G401 (cell line): Measurements from ENCODE around the gene GATA3. TPM values are rescaled to one million over a fixed set of nuclear protein-coding genes. Genes with fewer than 3 reads are reported as not detected.

Experiments used
- DNase-seq: peaks from one replicate; pipeline ENCODE4 v3.0.0-alpha.2; 2015; ENCODE audit warnings: low spot score
- in situ Hi-C: cut with HindIII; loops from 2 replicates; pipeline ENCODE4 v1.10.0; 2016; ENCODE audit warnings: low sequenced_read_pairs, mixed read lengths
- total RNA-seq: library from RNA; depleted of rRNA; stranded (reverse); fragments of >200 nt; shearing (Covaris generic); gene quantifications from 2 replicates; pipeline ENCODE4 v1.2.3, GENCODE V29; 2014

Gene GATA3
- total RNA-seq, 1 experiment from 2014 or later = not detected

DNA sequence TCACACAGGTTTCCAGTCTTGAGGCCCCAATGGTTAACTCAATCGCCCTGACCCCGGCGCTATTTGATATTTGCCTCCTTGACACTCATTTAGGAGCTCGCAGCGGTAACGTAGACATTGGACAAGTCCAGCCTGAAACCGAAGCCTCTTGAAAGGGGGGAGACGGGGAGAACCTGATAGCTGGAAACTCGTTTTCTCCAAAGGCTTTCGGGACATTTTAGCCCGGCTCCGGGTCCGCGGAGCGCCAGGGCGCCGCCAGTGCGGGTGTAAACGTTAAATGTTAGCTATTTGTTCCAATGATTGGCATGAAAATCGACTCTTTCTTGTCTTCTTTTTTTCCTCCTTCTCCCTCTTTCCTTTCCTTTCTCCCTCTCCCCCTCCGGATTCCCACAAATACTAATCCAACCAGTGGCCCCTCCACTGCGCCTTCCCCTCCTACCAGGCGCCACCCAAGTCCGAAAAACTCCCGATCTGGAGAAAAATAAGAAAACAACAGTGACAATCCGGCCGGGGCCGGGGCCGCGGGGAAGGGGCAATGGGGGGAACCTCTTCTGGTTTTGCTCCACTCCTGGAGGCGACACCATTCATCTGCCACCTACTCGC is 17.2 kb upstream of the GATA3 start:
- DNase-seq = no peak
- in situ Hi-C loops = no loop called here

DNA sequence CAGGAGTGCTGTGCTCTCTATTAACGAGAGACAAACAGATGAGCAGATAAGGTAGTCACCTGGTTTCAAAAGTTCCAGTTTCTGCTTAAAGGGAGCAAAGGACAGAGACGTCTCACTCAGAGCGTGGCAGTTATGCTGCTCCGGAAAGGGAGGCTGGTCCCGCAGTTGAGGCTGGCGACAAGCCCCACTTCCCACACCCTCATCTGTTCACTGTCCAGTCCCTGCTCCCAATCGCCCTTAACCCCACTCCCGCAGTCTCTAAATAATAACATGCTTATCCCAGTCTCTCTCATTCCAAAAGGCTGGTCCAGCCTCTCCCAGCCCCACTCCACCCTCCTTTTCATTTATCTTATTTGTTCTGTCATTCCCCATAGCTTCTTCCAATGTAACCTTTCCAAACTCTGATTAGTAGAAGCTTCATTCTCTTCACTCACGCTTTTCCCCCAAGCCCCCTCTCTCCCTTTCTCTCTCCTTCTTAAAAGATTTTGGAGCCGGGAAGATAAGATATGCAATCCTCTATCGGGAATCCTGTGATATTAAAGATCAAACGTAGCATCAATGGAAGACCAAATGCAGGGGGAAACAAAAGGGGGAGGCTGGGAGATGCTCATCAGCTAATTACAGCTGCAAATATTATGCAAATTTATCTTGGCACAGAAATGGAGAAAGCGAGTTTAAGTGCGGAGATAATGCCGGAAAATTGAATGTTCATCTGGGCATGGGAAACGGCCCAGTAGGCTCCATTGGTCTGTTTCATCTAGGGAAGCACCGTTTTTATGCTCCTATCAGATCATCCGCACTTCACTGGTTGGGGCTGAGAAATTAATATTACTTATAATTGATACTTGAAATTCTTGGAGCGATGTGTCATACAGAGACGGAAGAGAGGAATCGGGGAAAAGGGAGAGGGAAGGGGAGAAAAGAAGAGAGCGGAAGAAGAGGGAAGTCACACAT is 16.3 kb upstream of the GATA3 start:
- DNase-seq = no peak
- in situ Hi-C loops = no loop called here

DNA sequence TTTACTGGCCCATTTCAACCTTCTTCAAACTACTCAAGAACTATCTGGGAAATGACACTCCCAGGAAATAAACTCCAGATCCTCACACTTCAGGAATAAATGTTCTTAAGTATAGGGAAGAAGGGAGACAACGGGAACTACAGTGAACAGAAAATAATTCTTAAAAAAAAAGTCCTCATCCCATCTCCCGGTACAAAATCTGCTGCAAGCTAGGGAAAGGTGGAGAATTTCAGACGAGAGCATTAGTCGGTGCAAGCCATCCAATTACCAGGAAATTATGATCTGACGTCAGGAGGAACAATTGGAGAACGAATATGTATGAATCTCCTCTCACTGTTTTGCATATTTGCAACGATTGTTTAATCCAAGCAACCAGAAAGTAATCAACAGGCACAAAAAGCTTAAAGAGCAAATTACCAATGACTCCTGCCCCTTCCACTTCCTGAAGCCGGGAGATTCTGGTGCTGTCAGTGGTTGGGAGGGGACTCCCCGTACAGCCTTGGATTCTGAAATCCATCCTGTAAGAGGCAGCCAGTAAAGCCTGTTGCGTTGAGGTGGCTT is 15.1 kb upstream of the GATA3 start:
- in situ Hi-C loops = no loop called here

DNA sequence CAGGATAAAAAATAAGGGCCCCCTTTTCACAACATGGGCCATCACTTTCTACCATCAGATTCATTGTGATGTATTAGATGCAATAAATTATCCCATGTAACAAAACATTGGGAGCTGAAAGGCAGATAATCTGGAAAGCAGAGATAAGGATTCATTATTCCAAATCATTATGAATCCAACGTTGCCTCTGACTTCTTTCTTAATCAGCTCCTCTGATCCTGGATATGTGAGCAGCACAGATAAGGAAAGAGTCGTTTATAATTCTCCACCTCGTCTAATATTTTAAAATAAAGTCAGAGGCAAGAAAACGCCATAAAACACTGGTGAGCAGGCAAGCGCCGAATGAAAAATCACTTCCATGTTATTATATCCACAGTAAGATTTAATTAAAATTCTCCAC is 13.8 kb upstream of the GATA3 start:
- DNase-seq = no peak
- in situ Hi-C loops = no loop called here

More for the DNA sequence above, 15.1 kb upstream of the GATA3 start:
- DNase-seq = no peak

DNA sequence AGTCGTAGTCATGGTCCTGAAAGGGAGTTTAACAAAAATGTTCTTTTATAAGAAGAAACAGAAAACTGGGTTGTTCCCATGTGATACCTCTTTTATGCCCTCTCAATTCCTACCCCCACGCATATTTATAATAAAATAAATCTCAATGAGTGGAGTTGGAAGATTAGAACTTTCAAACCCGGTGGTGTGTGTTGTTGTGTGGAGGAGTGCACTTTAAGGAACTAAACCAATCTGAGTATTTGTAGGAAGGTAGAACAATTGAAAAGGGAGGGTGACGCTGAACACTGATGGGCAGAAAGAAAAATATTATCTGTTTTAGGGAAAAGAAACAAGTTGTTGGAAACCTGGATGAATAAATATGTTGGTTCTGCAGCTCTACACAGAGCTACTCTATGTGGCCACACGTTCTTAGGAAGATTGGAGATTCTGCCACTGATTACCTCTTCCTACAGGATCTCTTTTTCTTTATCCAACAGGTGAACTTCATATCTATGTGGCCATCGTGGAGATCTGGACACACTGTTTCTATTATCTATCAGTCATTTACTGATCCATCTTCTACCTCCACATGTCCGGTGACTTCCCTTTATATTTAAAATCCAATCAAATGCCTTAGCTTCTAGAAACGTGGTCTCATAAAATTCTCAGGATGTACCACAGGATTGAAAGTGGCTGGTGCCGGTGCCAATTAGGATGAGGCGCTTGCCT is 13.1 kb upstream of the GATA3 start:
- DNase-seq = no peak
- in situ Hi-C loops = no loop called here

DNA sequence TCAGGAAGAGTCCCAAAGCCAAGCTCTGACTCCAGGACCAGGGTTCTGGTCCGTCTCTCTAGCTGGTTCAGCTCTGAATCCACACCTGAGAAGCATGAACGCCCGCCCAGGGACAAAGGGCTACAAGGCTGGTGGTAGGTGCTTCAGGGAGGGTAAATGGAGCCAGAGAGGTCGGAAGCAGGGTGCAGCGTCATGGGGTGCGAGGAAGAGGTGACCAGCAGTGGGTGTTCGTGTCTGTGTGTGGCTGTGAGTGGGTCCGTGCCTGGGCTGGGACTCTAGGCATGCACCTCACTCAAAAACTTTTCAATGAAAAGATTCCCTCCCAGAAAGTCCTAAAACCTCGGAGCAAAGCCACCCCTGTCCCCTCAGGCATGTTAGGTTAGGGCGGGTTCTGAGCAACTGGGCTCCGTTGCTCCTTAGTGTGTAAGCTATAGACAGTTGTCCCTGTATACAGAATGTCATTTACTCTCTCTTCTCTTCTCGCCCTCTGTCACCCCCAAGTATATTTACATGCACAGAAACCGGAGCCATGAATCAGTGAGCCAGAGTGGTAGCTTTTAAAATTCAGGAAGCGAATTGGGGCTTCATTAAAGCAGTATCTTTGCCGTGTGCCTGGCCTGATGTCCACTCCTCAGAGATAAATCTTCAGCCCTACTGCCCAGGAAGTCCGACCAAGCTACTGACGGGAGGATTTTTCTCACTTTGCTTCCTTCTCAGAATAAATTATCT is 12.3 kb upstream of the GATA3 start:
- no peak for DNase-seq
- in situ Hi-C loops = no loop called here

DNA sequence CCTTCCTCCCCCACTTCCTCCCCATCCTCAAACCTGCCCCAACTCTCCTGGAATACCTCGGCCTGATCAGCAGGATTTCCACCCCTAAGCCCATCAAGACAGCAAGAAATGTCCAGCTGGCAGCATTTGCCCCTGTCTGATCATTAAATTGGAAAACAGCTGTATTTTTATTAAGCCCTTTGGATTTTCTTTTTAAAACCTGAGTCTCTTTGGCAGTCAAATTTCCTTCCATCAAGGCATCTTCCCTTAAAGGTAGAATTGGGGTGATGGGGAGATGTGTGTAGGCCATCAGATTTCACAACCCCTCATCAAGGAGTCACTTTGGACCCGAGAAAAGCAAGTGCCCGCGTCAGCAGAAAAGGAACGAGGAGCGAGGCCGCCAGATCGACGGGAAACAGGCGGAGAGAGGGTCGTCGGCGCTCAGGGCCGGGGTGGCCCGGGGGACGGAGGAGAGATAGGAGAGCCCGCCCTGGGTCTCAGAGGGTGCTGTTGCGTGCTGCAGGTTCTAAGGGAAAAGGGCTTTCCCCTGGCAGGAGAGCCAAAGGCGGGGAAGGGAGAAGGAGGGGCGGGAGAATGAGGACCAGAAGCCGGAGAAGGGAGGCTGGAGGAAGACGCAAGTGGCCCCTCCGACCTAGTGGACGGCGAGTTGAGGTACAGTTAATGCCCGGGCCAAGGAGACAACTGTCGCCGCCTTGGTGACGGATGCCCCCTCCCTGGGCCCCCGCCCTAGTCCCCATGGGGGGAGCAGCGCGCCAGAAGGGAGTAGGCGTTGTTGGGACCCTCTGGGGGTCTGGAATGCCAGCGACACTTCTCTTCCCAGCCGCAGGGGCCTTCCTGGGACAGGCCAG is 11.5 kb upstream of the GATA3 start:
- in situ Hi-C loops = no loop called here
- no peak for DNase-seq

DNA sequence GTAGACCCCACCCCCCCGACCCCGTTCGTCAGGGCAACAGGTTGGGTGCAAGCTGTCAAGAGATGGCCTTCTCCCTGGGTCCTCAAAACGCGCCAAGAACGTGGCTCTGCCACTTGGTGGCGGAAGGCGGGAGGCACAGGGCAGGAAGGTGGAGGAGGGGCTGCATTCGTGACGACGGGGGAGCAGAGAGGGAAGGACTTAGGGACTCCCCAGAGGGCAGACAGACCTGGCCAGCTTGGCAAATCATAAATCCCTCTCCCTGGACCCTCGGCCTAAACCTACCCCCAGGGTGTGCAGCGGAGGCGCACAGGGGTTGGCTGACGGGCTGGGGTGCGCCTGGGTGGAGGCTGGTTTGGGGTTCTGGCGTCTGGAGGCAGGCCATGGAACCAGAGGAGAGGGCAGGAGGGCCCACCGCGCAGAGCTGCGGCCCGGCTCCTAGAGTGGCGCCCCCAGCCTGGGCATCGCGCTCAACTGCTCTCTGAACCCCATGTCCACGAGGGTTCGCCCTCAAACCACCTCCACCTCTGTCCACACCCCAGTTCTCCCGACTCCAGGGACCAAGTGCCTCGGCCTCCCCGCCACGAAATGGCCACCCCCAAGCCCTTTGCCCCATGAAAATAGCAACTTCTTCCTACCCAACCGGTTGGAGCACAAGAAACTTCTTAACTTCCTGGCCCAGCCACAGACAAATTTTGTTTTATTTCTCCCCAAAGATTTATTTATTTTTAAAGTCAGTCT is 10.8 kb upstream of the GATA3 start:
- no peak for DNase-seq

DNA sequence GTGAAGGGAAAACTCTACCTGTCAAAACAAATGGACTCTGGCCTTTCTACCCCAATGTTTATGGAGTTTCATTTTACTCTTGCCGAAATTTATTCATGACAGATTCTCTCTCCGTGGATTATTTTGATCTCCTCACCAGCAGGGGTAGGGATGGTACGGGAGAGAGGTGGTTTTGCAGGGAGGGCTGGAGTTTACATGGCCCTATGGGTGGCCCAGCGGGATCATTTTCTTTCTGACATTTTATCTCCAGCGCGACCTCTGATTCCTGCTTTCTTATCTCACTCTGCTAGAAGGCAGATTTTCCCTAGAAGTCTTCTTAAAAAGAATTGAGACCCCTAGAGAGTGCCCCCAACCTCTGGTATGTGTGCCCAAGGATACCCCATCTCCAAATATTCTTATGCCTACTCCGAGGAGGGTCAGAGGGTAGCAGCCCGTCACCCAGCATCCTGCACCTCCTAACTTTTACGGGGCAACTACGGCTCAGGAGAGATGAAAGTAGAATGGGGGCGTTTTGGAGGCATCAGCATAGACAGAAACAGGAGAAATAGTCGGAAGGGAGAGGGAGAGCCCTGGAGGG is 10.1 kb upstream of the GATA3 start:
- DNase-seq = no peak

More for the DNA sequence above, 10.8 kb upstream of the GATA3 start:
- in situ Hi-C loops = no loop called here

DNA sequence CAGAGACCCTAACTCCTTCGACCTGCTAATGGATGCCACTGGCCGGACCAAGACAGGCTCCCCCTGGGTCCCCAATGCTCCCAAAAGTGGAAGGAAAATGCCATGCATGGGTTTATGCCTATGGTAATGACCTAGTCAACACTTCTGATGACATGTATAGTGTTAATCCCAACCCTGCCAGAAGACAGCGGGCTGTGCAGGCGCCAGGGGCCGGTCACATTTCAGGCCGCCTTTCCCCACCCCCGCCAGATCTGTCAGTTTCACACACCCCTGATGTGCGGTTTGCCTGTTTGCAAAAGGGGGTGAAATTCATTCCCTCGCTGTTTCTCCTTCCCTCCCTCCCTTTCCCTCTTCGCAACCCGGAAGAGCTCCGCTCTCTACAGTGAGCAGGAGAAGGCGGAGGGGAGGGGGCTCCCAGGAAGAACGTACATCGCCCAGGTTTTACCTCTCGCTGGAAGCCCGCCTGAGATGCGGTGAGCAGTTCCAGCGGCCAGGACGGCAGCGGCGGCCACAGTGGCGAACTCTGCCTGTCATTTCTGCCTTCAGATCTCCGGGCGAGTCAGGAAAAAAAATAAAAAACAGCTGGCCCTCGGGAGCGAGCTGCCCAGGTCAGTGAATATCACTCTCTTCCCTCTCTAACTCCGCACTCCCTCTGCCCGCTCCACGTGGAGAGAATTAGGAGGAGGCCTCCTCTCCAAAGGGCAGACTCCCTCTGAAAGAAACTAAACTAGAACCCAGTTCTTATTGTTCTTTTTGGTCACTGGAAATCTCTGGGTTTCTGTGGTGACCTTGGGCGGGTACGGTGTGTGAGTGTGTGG is 9.4 kb upstream of the GATA3 start:
- DNase-seq = no peak
- in situ Hi-C loops = no loop called here

More for the DNA sequence above, 10.1 kb upstream of the GATA3 start:
- in situ Hi-C loops = no loop called here

DNA sequence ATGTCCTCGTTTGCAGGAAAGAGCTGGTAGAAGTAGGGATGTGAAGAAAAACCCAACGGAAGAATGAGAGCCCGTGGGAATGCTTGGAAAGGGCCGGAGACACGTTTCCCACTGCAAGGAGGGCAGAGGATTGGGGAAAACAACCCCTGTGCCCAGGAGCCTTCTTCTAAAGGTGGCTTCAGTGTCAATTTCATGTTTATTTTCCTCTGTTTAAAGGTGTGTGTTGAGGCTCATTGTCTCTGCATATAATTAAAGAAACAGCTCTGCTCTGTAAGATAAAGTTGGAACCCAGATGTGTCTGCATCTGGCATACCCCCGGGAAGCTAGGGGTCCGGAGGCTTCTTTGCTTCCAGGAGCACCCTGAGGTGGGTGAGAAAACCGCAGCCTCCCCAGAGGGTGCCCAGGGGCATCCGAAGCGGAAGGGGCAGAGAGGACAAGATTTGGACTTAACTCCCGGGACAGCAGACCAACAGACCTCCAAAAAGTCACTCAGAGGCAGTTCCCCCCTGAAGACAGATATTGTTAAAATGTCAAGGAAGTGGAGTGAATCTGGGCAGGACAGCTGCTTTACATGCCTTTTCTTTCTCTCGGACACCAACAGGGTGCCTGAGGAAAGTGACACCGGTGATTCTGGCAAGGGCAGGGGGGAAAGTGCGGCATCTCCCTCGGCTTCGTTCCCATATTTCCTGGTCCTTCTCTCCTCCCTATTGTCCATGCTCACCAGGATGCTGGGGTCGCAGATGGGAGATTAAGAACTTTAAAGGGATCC is 8.6 kb upstream of the GATA3 start:
- DNase-seq = no peak
- in situ Hi-C loops = no loop called here

DNA sequence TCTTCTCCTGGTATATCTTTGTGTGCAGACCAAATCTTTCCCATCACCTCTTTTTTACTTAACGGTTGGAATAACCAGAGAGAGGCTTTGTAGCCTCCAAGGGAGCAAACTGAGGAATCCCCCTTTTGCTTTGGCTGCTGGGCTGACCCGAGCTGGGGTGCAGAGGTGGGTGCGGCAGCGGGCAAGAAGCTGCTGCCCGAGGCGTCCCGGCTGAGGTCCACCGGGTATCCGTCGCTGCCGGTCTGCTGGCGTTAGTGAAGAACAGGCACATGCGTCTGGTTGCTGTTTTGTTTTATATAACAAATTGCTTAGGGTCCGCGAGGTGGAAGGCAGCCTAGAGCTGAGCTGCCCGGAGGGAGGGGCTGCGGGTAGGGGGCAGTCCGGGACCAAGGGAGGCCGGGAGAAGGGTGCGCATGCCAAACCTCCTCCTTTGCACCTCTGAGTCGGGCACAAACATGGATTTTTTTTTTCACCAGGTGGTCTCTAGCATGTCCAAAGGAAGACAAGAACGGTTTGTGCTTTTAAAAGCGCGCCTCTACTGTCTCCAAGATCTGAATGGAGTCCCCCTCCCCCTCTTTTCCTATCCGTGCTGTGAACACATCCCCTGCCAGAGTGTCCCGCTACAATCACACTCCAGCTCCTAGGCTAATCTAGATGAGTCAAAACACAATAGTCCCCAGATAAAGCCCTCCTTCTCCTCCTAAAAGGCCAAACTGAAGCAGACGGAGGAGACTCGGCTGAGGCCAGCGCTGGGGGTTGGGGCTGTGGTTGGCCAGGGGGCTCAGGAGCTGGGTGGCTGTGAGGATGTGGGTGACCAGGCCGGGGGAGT is 6.8 kb upstream of the GATA3 start:
- in situ Hi-C loops = no loop called here
- DNase-seq = no peak

DNA sequence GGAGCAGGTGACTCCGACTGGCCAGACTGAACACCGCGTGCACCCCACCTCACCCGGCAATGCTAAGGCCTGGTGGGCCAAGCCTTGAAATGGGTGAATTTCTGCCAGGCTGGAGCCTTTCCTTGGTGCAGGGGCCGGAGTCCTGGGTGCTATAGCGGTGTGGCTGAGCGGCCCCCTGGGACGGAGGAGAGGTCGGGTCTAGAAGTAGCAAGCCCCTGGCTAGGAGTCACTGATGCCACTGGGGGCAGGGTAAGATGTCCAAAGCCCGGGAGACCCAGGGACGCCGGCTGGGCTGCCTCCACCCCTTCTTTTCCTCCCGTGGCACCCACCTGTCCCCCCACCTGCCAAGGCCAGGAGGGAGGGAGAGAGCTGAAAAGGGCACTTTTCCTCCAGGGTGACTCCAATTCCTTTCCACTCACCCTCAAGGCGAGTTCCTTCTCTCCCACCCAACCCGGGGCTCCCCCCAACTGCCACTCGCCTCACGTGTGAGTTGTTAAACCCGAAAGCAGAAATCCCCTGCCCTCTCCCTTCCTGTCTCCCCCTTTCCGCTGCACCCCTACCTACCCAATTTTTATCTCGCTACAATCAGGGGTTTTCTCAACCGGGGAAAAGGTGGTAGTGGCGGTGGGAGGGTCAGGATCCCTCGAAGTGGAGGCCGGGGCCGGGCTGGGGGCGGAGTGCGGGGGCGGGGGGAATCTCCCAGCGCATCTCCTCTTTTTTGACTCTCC is 6.0 kb upstream of the GATA3 start:
- DNase-seq = no peak
- in situ Hi-C loops = no loop called here
